Stimulated activated CD4-positive, alpha-beta T cell treated with anti-CD3 and anti-CD28 coated beads, Interleukin-1b, Interleukin-23, amount 100 ng/mL, for 48 hours (primary cell): Measurements from ENCODE around the gene BAHCC1.
"Not testable (repeated sequence)": the region's sequence is repeated elsewhere in the genome, so short reads cannot be mapped to it uniquely, and the experiment has no call there.

Source experiments
- DNase-seq: peaks from one replicate; pipeline ENCODE4 v3.0.0-alpha.2; 2020

Gene BAHCC1

DNA sequence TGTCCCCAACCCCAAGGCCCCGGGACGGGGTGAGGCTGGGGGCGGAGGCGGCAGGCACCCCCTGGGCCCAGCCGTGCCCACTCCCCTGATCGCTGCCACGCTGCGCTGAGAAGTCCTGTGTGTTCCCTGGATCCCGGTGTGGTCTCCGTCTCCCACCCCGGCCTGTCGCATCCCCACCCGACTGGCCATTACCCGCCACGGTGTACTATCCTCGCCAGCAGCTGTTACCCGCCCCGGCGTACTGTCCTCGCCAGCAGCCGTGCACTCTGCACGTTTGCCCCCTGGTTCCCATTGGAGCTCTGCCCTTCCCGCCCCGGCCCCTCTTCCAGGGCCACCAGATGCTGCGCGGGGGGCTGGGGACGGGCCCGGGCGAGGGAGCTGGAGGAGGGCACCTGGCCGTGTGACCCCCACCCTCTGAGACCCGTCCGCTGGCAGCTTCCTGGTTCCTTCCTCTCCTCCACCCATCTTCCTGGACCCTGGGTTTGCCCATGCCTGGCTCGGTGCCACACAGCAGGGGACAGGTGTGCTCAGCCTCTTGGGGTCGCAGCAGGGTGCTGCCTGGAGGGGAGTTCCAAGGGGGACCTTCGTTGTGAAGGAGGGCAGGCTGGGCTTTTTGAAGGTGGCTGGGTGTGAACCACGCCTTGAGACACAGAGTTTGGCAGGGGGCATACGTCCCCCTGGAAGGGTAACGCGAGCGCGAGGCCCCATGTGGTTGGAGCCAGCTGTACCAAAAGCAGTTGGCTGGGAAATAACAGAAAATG is 19.7 kb downstream of the BAHCC1 start:
- DNase-seq = no peak

DNA sequence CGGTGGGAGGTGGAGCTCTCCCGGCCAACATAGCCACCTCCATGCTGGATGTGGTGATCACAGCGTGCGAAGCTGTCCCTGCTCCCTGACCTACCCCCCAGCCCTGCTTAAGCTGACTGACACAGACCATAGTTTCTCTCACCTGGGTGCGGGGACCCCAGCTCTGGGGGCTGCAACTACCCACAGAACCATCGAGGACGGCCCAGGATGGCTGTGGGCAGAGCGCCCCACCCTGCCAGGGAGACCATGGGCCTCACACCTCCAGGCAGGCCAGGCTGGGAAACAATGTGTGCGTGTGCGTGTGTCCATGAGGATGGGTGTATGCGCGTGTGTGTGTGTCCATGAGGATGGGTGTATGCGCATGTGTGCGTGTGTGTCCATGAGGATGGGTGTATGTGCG is 20.4 kb downstream of the BAHCC1 start:
- no peak for DNase-seq

DNA sequence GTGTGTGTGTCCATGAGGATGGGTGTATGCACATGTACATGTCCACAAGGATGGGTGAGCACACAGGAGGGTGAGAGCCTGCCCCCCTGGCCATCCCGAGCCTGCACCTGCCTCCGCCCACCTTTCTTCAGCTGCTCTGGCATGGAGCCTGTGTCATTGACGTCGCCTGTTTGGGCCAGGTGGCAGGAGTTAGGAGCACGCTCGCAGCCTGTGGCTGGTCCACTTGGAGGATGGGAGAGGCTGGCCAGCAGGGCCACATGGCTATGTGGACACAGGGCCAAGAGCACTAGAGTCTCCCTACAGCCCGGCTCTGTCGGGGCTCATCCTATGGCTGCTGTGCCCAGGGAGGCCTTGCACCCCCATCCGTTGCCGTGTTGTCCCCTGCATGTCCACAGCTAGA is 21.4 kb downstream of the BAHCC1 start:
- no peak for DNase-seq

GRCh38 chr17:81417049-81417878 is 22.0 kb downstream of the BAHCC1 start:
- no peak for DNase-seq

DNA sequence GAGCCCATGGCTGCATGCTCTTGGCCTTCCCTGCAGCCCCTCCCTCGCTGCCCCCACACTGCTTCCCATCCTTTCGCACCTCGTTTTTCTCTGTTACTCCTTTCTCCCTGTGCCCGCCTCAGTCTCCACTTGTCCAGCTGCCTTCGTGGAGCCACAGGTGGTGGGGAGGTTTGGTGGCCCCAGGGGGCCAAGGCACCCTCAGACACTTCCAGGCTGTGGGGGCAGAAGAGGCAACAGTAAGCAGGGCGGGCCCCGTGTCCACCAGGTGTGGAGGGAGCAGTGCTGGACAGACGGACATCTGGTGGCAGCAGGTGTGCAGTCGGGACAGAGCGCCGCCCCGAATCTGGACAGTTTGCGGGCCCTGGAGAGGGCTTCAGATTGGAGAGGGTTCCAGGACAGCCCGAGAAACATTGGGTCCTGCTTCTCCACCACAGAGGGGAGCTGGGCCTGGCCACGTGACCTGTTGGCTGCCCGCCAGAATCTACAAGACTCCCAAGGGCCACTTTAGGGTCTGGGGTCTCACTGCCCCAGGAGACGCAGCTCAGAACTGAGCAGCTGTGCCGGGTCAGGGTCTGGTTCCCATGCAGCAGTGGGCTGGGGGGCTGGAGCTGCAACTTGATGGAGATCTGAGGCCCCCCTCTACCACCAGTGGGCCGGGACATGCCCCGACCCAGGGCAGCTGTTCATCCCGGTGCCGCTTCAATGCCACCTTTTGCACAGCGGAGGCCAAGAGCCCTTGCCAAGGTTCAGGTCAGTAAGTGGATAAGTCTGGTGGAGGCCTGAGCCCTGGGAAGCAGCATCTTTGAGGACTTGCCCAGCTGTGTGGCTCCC is 22.8 kb downstream of the BAHCC1 start:
- no peak for DNase-seq

DNA sequence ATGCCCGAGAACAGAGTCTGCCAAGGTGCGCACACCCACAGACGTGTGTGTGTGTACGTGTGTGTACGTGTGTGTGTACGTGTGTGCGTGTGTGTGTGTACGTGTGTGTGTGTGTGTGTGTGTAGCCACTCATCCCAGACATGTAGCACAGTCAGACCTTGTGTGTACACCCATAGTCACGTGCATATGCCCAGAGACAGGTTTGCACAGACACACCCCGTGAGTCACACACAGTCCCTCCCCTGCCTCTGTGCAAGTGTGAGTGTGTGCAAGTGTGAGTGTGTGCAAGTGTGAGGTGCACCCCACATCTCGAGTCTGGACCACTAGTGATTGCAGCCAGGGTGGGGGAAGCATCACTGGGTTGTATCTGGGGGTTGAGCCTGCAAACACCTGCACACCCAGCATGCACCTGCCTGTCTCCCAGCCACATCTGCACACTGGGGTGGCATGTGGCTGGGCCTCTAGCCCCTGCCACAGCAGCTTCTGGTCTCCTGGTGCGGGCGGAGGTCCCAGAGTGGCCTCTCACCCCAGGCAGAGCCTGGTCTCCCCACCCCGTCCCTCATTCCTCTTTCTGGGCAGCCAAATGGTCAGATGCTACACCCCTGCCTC is 23.6 kb downstream of the BAHCC1 start:
- no peak for DNase-seq

DNA sequence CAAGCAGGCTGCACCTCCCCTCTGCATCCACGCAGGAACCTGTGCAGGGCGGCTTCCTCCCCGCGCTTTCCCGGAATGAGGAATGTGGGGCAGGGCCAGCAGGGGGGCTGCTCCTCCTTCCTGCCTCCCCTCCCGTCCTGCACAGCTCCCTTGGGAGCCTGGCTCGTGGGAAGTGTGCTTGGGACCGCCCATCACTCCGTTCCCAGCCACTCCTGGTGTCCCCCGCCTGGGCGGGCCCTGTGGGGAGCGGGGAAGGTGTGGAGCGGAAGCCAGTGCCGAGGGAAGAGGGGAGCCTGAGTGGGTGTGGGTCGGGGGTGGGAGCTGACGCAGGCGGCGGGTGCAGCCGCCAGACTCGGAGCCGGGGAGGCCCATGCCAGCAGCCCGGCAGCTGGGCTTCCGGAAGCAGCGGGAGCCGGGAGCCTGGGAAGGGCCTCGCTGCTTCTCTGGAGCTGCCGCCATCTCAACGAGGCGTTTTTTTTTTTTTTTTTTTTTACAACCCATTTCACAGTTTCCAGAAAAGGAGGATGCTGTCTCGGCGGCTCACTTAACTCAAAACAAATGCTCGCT is 24.1 kb downstream of the BAHCC1 start:
- DNase-seq = no peak

DNA sequence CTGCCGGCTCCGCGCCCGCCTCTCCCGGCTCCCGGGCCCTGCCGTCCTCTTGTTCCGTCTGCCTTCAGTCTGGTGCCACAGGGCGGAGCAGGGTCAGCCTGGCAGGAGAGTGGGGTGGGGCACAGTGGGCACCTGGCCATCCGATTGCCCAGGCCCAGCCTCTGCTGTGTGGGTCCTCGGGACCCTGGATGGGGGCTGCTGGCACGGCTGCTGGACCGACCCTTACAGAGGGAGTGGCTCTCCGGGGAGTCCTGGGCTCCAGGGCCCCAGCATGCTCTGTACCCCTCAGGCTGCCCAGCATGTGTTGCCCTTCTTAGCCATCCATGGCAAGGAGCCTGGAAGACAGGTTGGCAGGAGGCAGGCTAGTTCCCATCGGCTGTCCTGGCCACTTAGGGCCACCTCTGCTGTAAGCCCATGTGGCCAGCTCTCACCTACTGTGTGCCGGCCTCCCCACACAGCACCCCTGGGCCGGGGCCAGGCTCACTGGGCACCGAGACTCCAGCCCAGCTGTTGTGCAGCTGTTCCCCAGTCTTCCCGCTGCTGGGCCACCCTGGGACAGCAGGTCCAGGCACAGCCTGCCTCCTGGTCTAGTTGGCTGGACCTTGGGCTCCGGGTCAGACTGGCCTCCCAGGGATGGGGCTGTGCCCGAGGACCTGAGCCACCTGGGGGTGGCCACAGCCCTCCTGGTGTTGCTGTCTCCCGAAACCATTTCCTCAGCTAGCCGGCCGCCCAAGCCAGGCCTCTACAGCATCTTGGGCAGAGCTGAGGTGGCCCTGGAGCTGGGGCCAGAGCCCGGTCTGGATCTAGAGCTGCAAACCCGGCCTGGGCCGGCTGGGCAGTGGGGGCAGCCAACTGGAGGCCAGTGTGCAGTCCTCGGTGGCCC is 24.9 kb downstream of the BAHCC1 start:
- no peak for DNase-seq

DNA sequence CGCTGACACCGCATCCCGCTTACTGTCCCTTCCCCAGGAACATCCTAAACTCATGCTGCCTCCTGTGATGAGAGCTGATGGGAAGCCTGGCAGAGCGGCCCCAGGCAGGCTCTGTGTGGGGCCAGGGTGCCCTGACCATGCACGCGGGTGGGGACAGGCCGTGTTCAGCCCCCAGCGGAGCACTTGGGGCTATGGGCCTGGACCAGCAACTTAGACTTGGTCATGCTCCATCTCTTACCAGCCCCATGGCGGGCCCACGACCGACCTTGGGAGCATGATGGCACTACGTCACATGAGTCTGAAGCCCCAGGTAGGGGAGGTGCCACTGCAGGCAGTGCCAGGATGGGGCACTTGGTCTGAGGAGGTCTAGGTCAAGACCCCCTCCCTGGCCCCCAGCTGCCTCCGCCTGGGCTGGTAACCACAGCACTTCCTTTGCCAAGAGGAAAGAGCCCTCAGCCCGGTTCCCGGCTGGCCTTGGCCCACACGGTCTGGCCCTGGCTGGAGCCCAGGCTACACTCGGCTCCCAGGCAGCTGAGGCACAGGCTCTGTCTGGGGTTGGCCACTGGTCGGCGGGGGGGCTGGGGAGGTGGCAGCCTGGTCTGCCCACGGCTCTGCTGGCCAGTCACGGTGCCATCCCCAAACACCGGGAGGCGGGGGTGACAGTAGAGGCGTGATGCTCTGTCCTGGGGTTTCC is 25.7 kb downstream of the BAHCC1 start:
- no peak for DNase-seq

DNA sequence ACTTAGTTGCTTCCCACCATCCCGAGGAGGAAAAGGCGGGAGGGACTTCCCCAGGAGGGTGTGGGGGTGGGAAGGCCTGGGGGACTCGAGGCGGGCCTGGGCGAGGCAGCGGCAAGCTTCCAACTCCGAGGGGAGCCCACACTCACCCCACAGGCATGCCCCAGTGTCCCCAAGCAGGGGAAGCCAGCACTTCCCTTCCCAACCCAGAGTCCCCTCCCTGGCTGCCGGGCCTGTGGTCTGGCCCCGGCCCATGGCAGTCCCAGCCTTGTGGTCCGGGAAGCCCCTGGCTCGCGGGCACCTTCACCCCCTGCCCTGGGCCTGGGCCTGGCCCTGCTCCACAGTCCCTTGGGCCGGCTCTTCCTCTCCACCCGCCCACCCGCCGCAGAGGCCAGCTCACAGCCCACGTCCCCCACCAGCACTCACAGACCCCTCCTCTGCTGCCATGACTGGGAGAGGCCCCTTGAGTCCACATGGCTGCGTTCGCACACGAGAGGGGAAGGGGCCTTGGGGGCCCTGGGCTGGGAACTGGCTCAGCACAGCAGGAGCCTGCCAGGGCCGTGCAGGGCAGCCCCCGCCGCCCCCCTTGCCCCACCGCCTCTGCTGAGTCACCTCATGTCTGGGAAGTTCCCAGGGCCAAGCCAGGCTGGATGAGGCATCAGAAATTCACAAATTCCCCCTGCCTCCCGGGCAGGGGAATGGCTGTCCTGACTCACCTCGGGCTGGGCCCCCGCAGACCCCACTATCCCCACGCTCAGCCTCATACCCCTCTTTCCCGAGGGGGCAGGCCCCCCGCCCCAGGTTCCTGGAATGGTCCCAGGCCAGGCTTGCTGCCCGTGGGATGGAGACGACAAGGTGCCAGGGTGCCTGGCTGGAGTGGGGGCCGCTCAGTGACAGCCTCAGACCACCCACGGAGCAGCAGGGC is 27.8 kb downstream of the BAHCC1 start:
- DNase-seq = no peak

DNA sequence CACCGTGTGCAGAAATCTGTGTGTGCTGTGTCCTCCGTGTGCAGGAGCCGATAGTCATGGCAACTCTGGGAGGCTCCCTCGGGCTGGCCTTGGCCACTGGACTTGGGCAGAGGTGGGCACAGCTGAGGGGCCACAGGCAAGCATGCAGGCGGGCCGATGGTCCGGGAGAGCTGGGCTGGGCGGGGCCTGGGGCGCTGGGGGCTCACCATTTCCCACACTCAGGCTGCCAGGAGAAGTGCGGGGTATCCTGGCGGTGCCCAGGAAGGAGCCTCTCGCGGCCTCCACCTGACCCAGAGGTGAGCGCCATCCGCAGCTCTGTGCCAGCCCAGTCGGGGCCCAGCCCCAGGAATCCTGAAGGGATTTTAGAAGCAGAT is 28.4 kb downstream of the BAHCC1 start:
- DNase-seq = no peak

GRCh38 chr17:81424151-81425017 is 29.1 kb downstream of the BAHCC1 start:
- DNase-seq = no peak

GRCh38 chr17:81425041-81425440 is 29.8 kb downstream of the BAHCC1 start:
- DNase-seq = not testable (repeated sequence)

DNA sequence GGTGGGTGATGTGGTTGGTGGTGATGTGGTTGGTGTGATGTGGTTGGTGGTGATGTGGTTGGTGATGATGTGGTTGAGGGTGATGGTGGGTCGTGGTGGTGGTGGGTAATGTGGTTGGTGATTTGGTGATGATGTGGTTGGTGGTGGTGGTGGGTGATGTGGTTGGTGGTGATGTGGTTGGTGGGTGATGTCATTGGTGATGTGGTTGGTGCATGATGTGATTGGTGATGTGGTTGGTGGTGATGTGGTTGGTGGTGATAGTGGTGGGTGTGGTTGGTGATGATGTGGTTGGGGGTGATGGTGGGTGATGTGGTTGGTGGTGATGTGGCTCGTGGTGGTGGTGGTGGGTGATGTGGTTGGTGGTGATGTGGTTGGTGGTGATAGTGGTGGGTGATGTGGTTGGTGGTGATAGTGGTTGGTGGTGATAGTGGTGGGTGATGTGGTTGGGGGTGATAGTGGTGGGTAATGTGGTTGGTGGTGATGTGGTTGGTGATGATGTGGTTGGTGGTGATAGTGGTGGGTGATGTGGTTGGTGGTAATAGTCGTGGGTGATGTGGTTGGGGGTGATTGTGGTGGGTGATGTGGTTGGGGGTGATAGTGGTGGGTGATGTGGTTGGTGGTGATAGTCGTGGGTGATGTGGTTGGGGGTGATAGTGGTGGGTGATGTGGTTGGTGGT is 30.6 kb downstream of the BAHCC1 start:
- not testable (repeated sequence) for DNase-seq

- no peak for DNase-seq
Observed at GRCh38 chr17:81426393-81427172, 31.3 kb downstream of the BAHCC1 start.

GRCh38 chr17:81427173-81428120 is 32.2 kb downstream of the BAHCC1 start:
- DNase-seq = no peak
